GM18868 (cell line): Measurements from ENCODE around the gene CD79B.

ENCODE experiments used
- ATAC-seq: cut with Tn5 transposase; IDR thresholded peaks from one replicate; pipeline ENCODE4 v1.9.1; 2021; ENCODE audit warnings: mild to moderate bottlenecking, moderate library complexity; ENCODE audit not compliant: unreplicated experiment

CD79B gene

DNA sequence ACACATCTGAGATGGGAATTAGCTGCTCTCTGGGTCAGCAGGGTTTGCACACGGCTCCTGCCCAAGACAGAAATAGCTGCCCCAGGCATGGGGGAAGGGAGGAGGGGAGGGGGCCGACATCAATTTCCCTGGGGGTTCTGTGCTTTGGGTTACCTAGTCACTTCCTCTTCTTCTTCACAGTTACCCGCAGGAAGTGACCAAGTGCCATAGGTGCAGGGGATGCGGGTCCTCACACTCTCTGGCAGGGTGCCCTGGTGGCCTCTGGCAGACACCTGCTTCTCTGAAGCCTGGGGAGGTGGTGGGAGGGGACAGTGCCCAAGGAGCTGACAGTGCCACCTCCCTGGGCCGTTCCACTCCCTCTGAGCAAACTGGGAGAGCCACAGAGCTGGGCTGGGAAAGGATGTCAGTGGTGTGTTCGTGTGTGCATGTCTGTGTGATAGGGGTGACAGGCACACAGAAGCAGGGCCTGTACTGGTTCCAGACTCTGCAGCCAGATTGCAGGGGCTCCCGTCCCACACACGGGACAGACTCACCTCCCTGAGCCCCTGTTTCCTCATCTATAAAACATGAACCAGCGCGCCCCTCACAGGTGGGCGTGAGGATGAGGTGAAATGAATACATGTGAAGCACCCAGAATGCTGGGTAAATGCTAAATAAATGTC lies 22.4 kb upstream of the CD79B start:
- ATAC-seq = no peak

DNA sequence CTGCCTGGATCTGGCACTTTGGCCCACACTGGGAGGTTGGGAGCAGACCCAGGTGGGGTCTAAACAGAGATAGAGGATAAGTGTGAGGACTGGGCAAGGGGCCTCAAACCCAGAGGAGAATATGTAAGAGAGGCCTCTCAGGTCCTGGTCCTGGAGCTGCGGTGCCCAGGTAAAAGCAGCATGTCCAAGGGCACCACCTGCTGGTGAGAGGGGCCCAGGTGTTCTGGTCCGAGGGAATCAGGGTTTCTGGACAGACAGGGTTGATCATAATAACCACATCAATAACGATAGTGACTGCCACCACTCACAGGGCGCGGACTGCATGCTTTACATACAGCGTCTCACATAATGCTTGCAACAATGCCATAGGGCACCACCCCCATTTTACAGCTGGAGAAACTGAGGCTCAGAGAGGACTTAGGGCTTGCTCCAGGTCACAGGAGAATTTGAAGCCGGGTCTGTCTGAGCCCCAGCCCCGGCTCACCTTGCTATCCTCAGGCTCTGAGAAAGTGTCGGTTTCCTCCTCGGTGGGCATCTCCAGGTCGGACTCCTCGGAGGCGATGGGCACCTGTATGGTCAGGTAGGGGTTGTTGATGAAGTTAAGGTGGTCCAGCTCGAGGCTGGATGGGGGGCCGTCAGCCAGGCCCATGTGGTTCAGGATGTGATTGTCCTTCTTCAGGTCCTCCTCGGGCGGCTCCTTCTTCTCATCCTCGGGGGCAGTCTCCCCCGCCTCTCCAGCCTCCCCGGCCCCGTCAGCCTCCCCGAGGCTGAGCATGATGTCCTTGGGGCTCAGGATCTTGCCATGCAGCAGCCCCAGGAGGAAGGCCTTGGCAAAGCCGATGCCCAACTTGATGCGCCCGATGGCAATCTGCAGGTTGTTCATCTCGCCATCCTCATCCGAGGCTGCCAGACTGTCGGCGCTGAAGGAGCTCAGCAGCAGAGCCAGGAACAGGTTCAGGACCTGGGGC lies 19.1 kb upstream of the CD79B start:
- no peak for ATAC-seq

GRCh38 chr17:63949576-63950250 lies 17.6 kb upstream of the CD79B start:
- ATAC-seq = no peak

- no peak for ATAC-seq
Observed at GRCh38 chr17:63948521-63948920, 16.4 kb upstream of the CD79B start.

DNA sequence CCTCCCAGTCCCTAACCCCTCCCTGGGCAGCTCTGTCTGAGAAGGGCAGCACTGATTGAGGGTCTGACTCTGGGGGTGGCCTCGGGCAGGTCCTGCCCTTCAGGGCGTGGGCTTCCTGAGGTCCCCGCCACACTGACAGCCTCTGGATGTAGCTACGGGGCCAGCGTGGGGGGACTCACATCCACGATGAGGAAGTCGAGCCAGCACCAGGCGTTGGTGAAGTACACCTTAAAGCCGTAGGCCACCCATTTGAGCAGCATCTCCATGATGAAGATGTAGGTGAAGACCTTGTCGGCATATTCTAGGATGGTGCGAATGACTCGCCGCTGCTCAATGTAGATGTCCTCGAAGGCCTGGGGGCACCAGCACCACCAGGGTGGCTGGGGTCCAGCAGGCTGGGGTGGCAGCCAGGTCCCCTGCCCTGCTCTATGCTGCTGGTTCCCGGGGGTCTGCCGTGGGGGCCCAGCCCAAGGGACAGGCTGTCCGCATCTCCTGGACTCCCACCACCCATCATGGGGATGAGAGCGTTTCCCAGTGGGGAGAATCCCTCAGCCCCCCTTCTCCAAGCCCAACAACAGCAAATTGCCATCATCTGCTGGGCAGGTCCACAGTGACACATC lies 15.7 kb upstream of the CD79B start:
- ATAC-seq = no peak

GRCh38 chr17:63946440-63947363 lies 14.6 kb upstream of the CD79B start:
- ATAC-seq = peak; percentile 54

DNA sequence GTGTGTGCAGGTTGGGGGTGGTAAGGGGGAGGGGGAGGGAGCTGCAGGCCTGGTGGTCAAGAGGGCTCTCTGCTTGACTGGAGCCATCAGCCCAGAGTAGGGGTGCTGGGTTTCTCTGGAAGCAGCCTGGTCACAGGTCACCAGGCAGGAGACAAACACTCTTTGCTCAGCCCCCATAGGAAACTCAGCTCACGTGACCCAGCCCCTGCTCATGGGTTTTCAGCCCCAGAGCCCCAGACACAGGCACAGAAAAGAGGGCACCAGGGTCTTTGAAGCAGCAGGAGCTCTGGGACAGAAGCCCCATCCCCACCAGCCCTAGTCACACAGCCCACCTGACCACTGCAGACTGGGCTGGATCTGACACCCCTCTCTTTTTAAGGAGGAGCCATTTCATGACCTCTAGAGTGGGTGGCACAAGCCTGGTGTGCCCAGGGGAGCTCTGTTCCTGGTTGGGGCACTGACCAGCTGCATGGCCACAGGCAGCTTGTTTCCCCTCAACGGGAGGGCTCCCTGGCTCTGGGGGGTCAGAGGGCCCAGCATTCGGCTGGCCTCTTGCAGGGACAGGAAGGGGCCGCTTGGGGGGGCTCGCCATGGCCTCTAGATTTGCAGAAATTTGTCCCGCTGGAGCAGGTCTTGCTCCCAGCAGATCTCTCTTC lies 13.8 kb upstream of the CD79B start:
- no peak for ATAC-seq

DNA sequence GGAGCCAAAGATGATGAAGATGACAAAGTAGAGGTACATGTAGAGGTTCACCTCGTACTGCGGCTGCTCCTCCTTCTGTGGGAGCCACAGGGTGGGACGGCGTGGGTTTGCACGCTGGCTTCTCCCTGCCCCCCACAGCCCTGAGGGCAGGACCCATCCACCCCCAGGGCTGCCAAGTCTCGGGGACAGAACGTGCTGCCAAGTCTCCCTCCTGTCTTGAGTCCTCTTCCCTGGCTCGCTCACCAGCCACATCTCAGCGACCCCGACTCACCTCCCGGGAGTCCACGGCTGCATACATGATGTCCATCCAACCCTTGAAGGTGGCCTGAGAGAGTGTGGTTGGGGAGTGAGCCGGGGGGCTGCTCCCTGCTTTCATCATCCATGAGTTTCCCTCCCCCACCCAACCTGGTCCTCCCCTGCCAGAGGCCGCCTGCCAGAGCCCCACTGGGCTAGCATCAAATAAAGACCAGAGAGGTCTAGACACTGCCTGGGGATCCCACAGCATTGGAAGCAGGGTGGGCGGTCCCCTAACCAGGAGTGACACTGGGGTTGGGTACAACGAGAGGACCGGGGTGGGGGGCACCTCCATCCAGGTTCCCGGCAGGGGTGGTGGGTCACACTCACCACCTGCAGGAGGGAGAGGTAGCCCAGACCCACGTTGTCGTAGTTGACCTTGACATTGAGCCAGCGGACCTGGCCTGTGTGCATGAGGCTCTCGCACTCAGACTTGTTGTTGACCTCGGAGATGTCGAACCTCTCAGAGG lies 12.8 kb upstream of the CD79B start:
- ATAC-seq = no peak

- ATAC-seq = no peak
Observed at GRCh38 chr17:63943745-63944144, 11.6 kb upstream of the CD79B start.

DNA sequence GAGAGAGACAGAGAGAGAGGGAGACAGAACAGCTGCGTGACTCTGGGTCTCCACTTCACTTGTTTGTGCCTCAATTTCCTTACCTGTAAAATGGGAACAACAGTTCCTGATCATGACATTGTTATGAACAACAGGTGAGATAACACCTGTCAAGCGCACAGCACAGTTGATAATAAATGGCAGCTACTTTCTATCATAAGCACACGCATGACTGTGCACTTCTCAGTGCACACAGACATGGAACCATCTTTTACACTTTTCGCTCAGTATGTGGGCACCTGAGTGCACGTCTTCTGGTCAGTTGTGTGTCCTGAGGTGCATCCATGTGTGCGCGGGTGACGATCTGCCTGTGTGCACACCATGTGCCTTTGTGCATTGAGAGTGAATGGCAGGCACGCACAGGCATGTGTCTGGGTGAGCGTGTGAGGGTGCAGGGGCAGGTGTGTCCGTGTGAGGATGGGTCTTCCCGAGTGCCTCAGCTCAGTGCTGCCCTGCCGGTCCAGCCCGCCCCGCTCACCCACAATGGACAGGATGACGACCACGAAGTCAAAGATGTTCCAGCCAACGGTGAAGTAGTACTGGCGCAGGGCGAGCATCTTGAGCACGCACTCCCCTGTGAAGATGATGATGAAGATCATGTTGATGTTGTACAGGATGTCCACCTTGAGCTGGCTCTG lies 10.3 kb upstream of the CD79B start:
- ATAC-seq = no peak

- ATAC-seq = no peak
Observed at GRCh38 chr17:63941751-63942150, 9.6 kb upstream of the CD79B start.

- ATAC-seq = no peak
Observed at GRCh38 chr17:63941162-63941561, 9.0 kb upstream of the CD79B start.

DNA sequence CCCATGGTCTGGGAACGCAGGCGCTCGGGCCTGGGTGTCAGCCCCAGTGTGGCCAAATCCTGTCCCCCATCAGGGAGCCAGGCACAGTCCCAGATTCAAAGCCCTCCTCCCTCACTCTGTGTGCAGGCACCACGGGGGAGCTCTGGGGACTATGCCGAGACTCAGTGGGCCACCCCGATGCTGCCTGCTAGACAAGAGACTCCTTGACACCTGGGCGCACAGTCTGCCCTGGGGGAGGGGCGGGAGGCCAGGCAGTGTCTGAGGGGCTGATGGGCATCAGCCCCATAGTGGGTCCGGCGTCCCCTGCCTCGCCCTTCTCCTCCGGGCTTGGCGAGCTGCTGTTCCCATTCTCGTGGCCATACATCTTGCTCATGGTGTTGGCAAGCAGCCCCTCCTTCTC lies 8.5 kb upstream of the CD79B start:
- no peak for ATAC-seq

DNA sequence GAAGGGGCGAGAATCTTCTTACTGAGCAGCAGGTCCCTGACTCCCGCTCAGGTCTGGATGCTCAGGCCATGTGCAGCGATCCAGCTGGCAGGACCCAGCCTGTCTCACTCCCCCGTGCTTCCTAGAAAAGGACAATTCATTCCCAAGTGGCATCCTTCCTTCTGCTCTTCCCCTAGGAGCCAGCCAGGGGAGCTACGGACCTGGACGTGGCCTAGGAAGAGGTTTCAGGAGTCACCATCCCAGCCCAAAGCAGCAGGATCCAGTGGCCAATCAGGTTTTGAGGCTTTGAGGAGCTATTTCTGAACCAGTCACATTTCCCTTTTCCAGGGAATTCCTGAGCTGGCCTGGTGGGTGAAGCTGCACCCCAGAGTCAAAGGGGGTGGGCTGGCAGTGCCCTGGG lies 7.8 kb upstream of the CD79B start:
- ATAC-seq = no peak

DNA sequence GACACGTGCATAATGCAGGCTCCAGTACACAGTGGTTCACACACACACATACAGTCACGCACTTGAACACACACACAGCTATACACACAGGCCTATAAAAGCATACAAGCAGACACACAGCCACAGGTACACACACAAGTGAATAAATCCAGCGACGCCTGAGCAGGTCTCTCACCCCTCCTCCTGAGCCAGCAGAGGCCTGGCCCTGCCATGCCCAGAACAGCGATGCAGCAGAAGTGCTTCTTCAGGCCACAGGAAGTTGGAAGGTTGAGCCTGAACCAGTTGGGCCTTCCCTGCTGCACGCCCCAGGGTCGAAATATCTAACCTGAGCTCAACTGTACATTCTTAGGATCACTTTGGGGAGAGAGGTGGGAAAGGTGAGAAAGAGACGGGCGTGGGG lies 7.3 kb upstream of the CD79B start:
- no peak for ATAC-seq

DNA sequence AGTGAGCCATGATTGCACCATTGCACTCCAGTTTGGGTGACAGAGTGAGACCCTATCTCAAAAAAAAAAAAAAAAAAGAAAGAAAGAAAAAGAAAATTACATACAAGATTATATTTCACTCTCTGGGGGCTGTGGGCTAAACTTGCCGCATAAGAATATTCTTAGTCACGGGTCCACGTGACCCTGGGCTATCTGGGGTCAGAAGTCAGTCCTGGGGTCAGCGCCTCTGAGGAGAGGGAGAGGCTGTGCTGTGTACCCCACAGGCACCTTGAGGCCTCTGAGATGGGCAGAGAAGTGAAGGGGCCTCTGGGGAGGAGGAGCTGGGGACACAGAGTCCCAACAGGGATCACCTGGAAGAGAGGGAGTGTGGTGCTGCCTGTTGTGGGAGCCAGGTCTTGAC lies 5.8 kb upstream of the CD79B start:
- no peak for ATAC-seq

DNA sequence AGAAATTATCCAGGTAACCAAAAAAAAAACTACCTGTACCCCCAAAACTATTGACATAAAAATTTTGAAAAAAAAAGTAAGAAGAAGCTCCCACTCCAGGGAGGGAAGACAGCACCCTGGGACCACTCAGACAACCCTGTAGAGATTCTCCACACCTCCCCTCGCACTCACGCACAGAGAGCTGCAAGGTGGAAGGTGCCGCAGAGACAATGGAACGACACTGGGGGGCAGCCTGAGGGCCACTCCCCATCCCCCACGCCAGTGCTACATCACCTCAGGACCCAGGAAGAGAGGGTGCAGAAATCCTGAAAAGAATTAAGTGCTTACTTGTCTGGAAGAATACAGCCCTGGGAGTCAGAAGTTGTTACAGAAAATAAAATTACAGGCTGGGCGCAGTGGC lies 5.2 kb upstream of the CD79B start:
- ATAC-seq = no peak
